HepG2 (cell line): Measurements from ENCODE around the gene MSI2. TPM values are rescaled to one million over a fixed set of nuclear protein-coding genes. Genes with fewer than 3 reads are reported as not detected.

Source experiments
- ATAC-seq: fragments of 200-7000 bp; cut with Tn5 transposase; 3 replicates; pipeline ENCODE4 v1.9.1; 2020; ENCODE audit warnings: mild to moderate bottlenecking, moderate library complexity
- BruUV-seq: library from RNA; stranded (reverse); fragments of 400-500 nt; replicated peaks from 2 replicates; lab custom pipeline; 2021; lab: Mats Ljungman, UMichigan
- CTCF ChIA-PET: fragments of 300-600 bp; formaldehyde crosslinking; extraction: SDS; loops from one replicate; lab custom pipeline; 2021; ENCODE audit warnings: low total read pairs, inconsistent platforms, low intra/inter-chr PET ratio; lab: Yijun Ruan, JAX
- POLR2A ChIA-PET: fragments of 350-600 bp; sonication (Branson Sonifier 250); formaldehyde crosslinking; loops from one replicate; lab custom pipeline; 2020; ENCODE audit warnings: antibody characterized with exemption, inconsistent platforms; lab: Yijun Ruan, JAX
- DNase-seq: peaks from one replicate; pipeline ENCODE4 v3.0.0-alpha.2; 2015; ENCODE audit warnings: low spot score
- FAIRE-seq: peaks from 3 replicates; lab custom pipeline; 2011; peaks lifted over from hg19 to GRCh38; lab: Jason Lieb, UNC
- H2AFZ ChIP-seq: one replicate; pipeline ENCODE4 v1.6.1; 2011; ENCODE audit warnings: low read length, inconsistent platforms
- H3K27ac ChIP-seq: fragments of 300-600 bp; 3 replicates; pipeline ENCODE4 v1.8.0; 2011; ENCODE audit warnings: mixed run types, mild to moderate bottlenecking, mixed read lengths, low read length, inconsistent platforms; ENCODE audit not compliant: insufficient read depth; ENCODE audit errors: extremely low read length
- H3K27me3 ChIP-seq, 2 experiments: fragments of 200-600 bp in 1 of 2; 2 replicates in 1 of 2; 3 replicates in 1 of 2; pipeline versions ENCODE4 v1.6.0 to v1.8.0; 2011; ENCODE audit warnings: low read length in 2 of 2, mild to moderate bottlenecking in 2 of 2, moderate library complexity in 2 of 2, inconsistent platforms in 1 of 2; ENCODE audit not compliant: insufficient read depth in 2 of 2, control insufficient read depth in 1 of 2
- H3K36me3 ChIP-seq, 2 experiments: fragments of 200-600 bp in 1 of 2; replicated peaks in 1 of 2; 2 replicates in 1 of 2; 3 replicates in 1 of 2; pipeline versions ENCODE4 v1.5.1 to v1.8.0; 2011; ENCODE audit warnings: low read length in 2 of 2, inconsistent platforms in 1 of 2; ENCODE audit not compliant: insufficient read depth in 2 of 2, control insufficient read depth in 1 of 2
- H3K4me1 ChIP-seq: 2 replicates; pipeline ENCODE4 v1.5.1; 2012; ENCODE audit warnings: low read length, inconsistent platforms; ENCODE audit not compliant: insufficient read depth
- H3K4me2 ChIP-seq: 2 replicates; pipeline ENCODE4 v1.6.0; 2011; ENCODE audit warnings: low read depth, low read length, inconsistent platforms
- H3K4me3 ChIP-seq, 3 experiments: fragments of 200-600 bp in 1 of 3; sonication (generic), shearing (Covaris generic) in 1 of 3; replicated peaks in 1 of 3; 2 replicates each; pipeline ENCODE4 v1.5.1; 2011 to 2016; ENCODE audit warnings: low read length in 3 of 3, inconsistent platforms in 2 of 3, low read depth in 2 of 3, mild to moderate bottlenecking in 2 of 3, control low read depth in 1 of 3, mixed read lengths in 1 of 3; ENCODE audit not compliant: insufficient read depth in 1 of 3
- H3K79me2 ChIP-seq: one replicate; pipeline ENCODE4 v1.6.1; 2011; ENCODE audit warnings: low read length, inconsistent platforms; ENCODE audit not compliant: insufficient read depth
- H3K9ac ChIP-seq: 2 replicates; pipeline ENCODE4 v1.6.0; 2011; ENCODE audit warnings: mild to moderate bottlenecking, low read depth, low read length, inconsistent platforms; ENCODE audit not compliant: insufficient read depth
- H3K9me3 ChIP-seq: 2 replicates; pipeline ENCODE4 v1.5.1; 2012; ENCODE audit warnings: mild to moderate bottlenecking, low read length
- H4K20me1 ChIP-seq: 2 replicates; pipeline ENCODE4 v1.6.0; 2011; ENCODE audit warnings: inconsistent platforms, mild to moderate bottlenecking, low read length, moderate library complexity; ENCODE audit not compliant: insufficient read depth
- ATM ChIP-seq: fragments of 450-650 bp; IDR thresholded peaks from 2 replicates; pipeline ENCODE4 v1.7.1; 2017; ENCODE audit warnings: mild to moderate bottlenecking, borderline replicate concordance
- DRAP1 ChIP-seq: IDR thresholded peaks from 2 replicates; pipeline ENCODE4 v1.6.1; 2016; ENCODE audit warnings: missing genetic modification reagents, missing compliant biosample characterization
- FLYWCH1 ChIP-seq: sonication (generic); formaldehyde crosslinking; IDR thresholded peaks from 2 replicates; pipeline ENCODE4 v1.8.1; 2023; ENCODE audit warnings: mild to moderate bottlenecking, missing genetic modification reagents
- HOXD1 ChIP-seq: sonication (generic); formaldehyde crosslinking; IDR thresholded peaks from 2 replicates; pipeline ENCODE4 v1.5.0; 2020; ENCODE audit warnings: missing genetic modification reagents
- MED1 ChIP-seq: sonication (generic); formaldehyde crosslinking; IDR thresholded peaks from 2 replicates; pipeline ENCODE4 v1.4.0; 2020; ENCODE audit warnings: missing genetic modification reagents
- PHF20 ChIP-seq: sonication (generic); formaldehyde crosslinking; IDR thresholded peaks from 2 replicates; pipeline ENCODE4 v1.5.0; 2020; ENCODE audit warnings: mild to moderate bottlenecking, missing genetic modification reagents
- PHF21A ChIP-seq: sonication (generic); formaldehyde crosslinking; IDR thresholded peaks from 2 replicates; pipeline ENCODE4 v1.5.0; 2020; ENCODE audit warnings: mild to moderate bottlenecking, missing genetic modification reagents
- RBFOX2 ChIP-seq: fragments of 200-400 bp; formaldehyde crosslinking; IDR thresholded peaks from 2 replicates; pipeline ENCODE4 v1.6.1; 2017; ENCODE audit warnings: low read depth, mild to moderate bottlenecking, low read length
- YY1 ChIP-seq: IDR thresholded peaks from 2 replicates; pipeline ENCODE4 v1.6.1; 2011; ENCODE audit warnings: low read length, low read depth, moderate library complexity, mild to moderate bottlenecking; ENCODE audit not compliant: insufficient read depth, insufficient replicate concordance
- ZNF30 ChIP-seq: sonication (generic); formaldehyde crosslinking; IDR thresholded peaks from 2 replicates; pipeline ENCODE4 v1.5.0; 2020; ENCODE audit warnings: mild to moderate bottlenecking, missing genetic modification reagents
- ZNF503 ChIP-seq: sonication (generic); formaldehyde crosslinking; IDR thresholded peaks from 2 replicates; pipeline ENCODE4 v1.4.0; 2020; ENCODE audit warnings: missing genetic modification reagents
- ZNF7 ChIP-seq: IDR thresholded peaks from 2 replicates; pipeline ENCODE4 v1.6.1; 2016; ENCODE audit warnings: missing biosample characterization, missing genetic modification reagents
- ZNF891 ChIP-seq: sonication (generic); formaldehyde crosslinking; IDR thresholded peaks from 2 replicates; pipeline ENCODE4 v1.5.0; 2020; ENCODE audit warnings: mild to moderate bottlenecking, missing genetic modification reagents
- ZSCAN25 ChIP-seq: sonication (generic); formaldehyde crosslinking; IDR thresholded peaks from 2 replicates; pipeline ENCODE4 v1.8.0; 2022; ENCODE audit warnings: mild to moderate bottlenecking, missing genetic modification reagents
- WGBS: methylation state at CpG from one replicate; pipeline ENCODE4 v1.1.6; 2017; ENCODE audit warnings: low lambda C conversion rate; 5-methylcytosine and 5-hydroxymethylcytosine counted together
- in situ Hi-C: cut with HindIII; loops from 2 replicates; pipeline ENCODE4 v1.10.0; 2017; ENCODE audit warnings: low pct_unique_long_range_greater_than_20kb; ENCODE audit not compliant: extremely low pct_ligation_motif_present
- intact Hi-C: fragments of 100-400 bp; cut with micrococcal nuclease; formaldehyde crosslinking; loops from one replicate; pipeline ENCODE4 v1.10.0; 2022; ENCODE audit not compliant: unreplicated experiment
- polyA plus RNA-seq, 8 experiments: library from polyadenylated mRNA; depleted of rRNA in 3 of 8; stranded (reverse) in 7 of 8; unstranded in 1 of 8; fragments of >200 nt; fragmentation: Illumina TruSeq in 4 of 8; extraction: Trizol in 4 of 8; gene quantifications; 2 replicates each; pipeline versions ENCODE4 v1.2.1 to v1.2.3, GENCODE V29; 2011 to 2016; ENCODE audit warnings: low read depth in 4 of 8, missing spikeins in 1 of 8, mixed read lengths in 1 of 8; ENCODE audit not compliant: insufficient read depth in 1 of 8
- total RNA-seq, 5 experiments: library from RNA; depleted of rRNA; stranded (reverse); fragments of >200 nt; fragmentation: Illumina TruSeq; extraction: Trizol; gene quantifications; 2 replicates each; pipeline ENCODE4 v1.2.3, GENCODE V29; 2016; ENCODE audit warnings: low read depth in 1 of 5
- TF ChIP-seq, protein P1 (sequence below): sonication (generic); formaldehyde crosslinking; IDR thresholded peaks from 2 replicates; pipeline ENCODE4 v1.4.0; 2020; ENCODE audit warnings: missing genetic modification reagents

The MSI2 gene
- total and polyA plus RNA-seq, 2 of the 13 experiments (the other 11 are each of a cell fraction or from before 2014, with no cell fraction given): 77.5 to 78.4 TPM

DNA sequence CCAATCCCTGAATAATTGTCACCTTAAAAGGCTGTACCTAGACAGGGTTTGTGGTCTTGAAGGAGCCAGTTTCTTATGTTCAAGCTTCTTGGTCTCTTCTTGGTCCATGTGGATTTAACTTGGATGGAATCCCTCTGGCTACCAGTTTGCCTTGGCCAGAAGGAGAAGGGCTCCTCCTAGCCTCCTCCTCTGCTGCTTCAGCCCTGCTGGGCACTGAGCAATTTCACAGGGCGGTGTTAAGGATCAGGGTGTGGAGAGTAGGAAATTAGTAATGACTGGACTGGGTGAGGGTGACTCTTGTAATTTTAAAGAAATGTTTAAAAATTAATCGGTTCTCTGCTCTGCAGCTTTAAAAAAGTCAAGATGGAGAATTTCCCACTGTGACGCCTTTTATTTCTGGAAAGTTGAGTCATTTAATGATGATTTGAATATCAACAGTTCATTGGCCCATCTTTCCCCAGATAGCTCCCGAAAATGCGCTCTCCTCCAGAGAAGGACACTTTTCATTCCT is 96.4 kb downstream of the MSI2 start:
- Histone ChIP-seq H4K20me1 (peaks cover 2% of the 10 kb centered on the region; the same call in 1 of the 2 replicates), H3K27me3 (no peaks in the 10 kb centered on the region), H3K9me3 (no peaks in the 10 kb centered on the region), H3K9ac (no peak overlapping the region), H3K4me1 (peaks cover 58% of the 10 kb centered on the region), H3K79me2 (peaks cover 33% of the 10 kb centered on the region), H3K4me3 (no peak overlapping the region), H2AFZ (no peak overlapping the region), H3K36me3 (peaks cover 24 to 54% of the 10 kb centered on the region in 2 experiments), H3K27ac (no peak overlapping the region), H3K4me2 (no peak overlapping the region)
- DNase-seq: no peak
- FAIRE-seq: no peak
- WGBS: 99% methylated on average over 5 of the region's 5 CpGs
- CTCF ChIA-PET: no interaction called here
- no peak for ATAC-seq
- POLR2A ChIA-PET: no interaction called here
- BruUV-seq: no TSS peak
- no peak for TF ChIP-seq ATM
- TF ChIP-seq ZNF30: no peak
- TF ChIP-seq, protein P1, sequence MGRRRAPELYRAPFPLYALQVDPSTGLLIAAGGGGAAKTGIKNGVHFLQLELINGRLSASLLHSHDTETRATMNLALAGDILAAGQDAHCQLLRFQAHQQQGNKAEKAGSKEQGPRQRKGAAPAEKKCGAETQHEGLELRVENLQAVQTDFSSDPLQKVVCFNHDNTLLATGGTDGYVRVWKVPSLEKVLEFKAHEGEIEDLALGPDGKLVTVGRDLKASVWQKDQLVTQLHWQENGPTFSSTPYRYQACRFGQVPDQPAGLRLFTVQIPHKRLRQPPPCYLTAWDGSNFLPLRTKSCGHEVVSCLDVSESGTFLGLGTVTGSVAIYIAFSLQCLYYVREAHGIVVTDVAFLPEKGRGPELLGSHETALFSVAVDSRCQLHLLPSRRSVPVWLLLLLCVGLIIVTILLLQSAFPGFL (CRISPR knock-in tag): no peak
- TF ChIP-seq PHF20: no peak
- TF ChIP-seq ZNF7 (CRISPR knock-in tag): no peak
- no peak for TF ChIP-seq ZNF891
- no peak for TF ChIP-seq PHF21A
- TF ChIP-seq HOXD1 (CRISPR knock-in tag): no peak
- intact Hi-C loops: no loop called here
- in situ Hi-C loops: no loop called here

- H3K36me3 ChIP-seq: peaks cover 13 to 34% of the 10 kb centered on the region in 2 experiments
- peaks cover 2% of the 10 kb centered on the region; the same call in 1 of the 2 replicates for H4K20me1 ChIP-seq
- H3K9me3 ChIP-seq: no peaks in the 10 kb centered on the region
- DNase-seq: no peak
- no peak overlapping the region for H3K4me3 ChIP-seq
- no peak for ATAC-seq
- 99% methylated on average over 2 of the region's 2 CpGs for WGBS
- H3K9ac ChIP-seq: no peak overlapping the region
- no peak for FAIRE-seq
- H3K4me1 ChIP-seq: peaks cover 61% of the 10 kb centered on the region
- no peak overlapping the region for H3K27ac ChIP-seq
- H3K27me3 ChIP-seq: no peaks in the 10 kb centered on the region
- CTCF ChIA-PET: no interaction called here
- intact Hi-C loops (no loop called here), in situ Hi-C loops (no loop called here)
- POLR2A ChIA-PET: no interaction called here
- no TSS peak for BruUV-seq
- peaks cover 43% of the 10 kb centered on the region for H3K79me2 ChIP-seq
- no peak overlapping the region for H3K4me2 ChIP-seq
- no peak overlapping the region for H2AFZ ChIP-seq
- TF ChIP-seq DRAP1 (no peak), FLYWCH1 (CRISPR knock-in tag) (no peak), ZSCAN25 (CRISPR knock-in tag) (no peak), YY1 (no peak), MED1 (CRISPR knock-in tag) (no peak), PHF20 (no peak), RBFOX2 (no peak), ZNF503 (no peak)
These were observed 98.3 kb downstream of the MSI2 start for GRCh38 chr17:57354673-57355072.
